Activated CD4-positive, alpha-beta T cell treated with anti-CD3 and anti-CD28 coated beads, Interleukin-2, amount 10 ng/mL, durations not matched to agents 7 days and 5 days (primary cell): ENCODE measurements around the gene CHPT1. TPM values are rescaled to one million over a fixed set of nuclear protein-coding genes. Genes with fewer than 3 reads are reported as not detected.
"Not testable (repeated sequence)": the region's sequence is repeated elsewhere in the genome, so short reads cannot be mapped to it uniquely, and the experiment has no call there.

Experiments used
- CTCF ChIA-PET: fragments of 350-600 bp; sonication (Branson Sonifier 250); formaldehyde crosslinking; loops from one replicate; lab custom pipeline; 2021; ENCODE audit warnings: antibody characterized with exemption; lab: Charles Lee
- POLR2A ChIA-PET: fragments of 350-600 bp; sonication (Branson Sonifier 250); formaldehyde crosslinking; loops from one replicate; lab custom pipeline; 2021; ENCODE audit warnings: antibody characterized with exemption; lab: Charles Lee
- DNase-seq: peaks from one replicate; pipeline ENCODE4 v3.0.0-alpha.2; 2020
- H3K27ac Mint-ChIP-seq: one replicate; pipeline ENCODE4 v1.8.0; 2021; ENCODE audit warnings: mild to moderate bottlenecking, moderate library complexity, mixed read lengths
- H3K27me3 Mint-ChIP-seq: one replicate; pipeline ENCODE4 v1.8.0; 2021; ENCODE audit warnings: mixed read lengths
- H3K36me3 Mint-ChIP-seq: one replicate; pipeline ENCODE4 v1.8.0; 2021; ENCODE audit warnings: low read depth, mixed read lengths
- H3K4me1 Mint-ChIP-seq: one replicate; pipeline ENCODE4 v1.8.0; 2021; ENCODE audit warnings: mixed read lengths
- H3K4me3 Mint-ChIP-seq: one replicate; pipeline ENCODE4 v1.8.0; 2021; ENCODE audit warnings: mild to moderate bottlenecking, moderate library complexity, mixed read lengths
- H3K9me3 Mint-ChIP-seq: one replicate; pipeline ENCODE4 v1.8.0; 2021; ENCODE audit warnings: mixed read lengths
- total RNA-seq, 2 experiments: library from RNA; stranded (reverse); gene quantifications; one replicate each; pipeline ENCODE4 v1.2.3, GENCODE V29; 2021

CHPT1 gene
- total RNA-seq, 2 experiments from 2014 or later, result 9.5 to 11.8 TPM

- CTCF ChIA-PET, result no interaction called here
- no peak for DNase-seq
- no peaks in the 10 kb centered on the region for H3K27me3 Mint-ChIP-seq
- no peaks in the 10 kb centered on the region for H3K36me3 Mint-ChIP-seq
- peaks cover 11% of the 10 kb centered on the region for H3K4me1 Mint-ChIP-seq
- no peak overlapping the region for H3K4me3 Mint-ChIP-seq
- H3K27ac Mint-ChIP-seq, result no peak overlapping the region
- POLR2A ChIA-PET, result no interaction called here
- H3K9me3 Mint-ChIP-seq, result no peaks in the 10 kb centered on the region
Measured at GRCh38 chr12:101710288-101710687, 12.8 kb downstream of the CHPT1 start.

- no peak for DNase-seq
- H3K4me3 Mint-ChIP-seq, result no peak overlapping the region
- H3K36me3 Mint-ChIP-seq, result peaks cover 2% of the 10 kb centered on the region
- H3K4me1 Mint-ChIP-seq, result peaks cover 11% of the 10 kb centered on the region
- H3K9me3 Mint-ChIP-seq, result no peaks in the 10 kb centered on the region
- no peak overlapping the region for H3K27ac Mint-ChIP-seq
- H3K27me3 Mint-ChIP-seq, result no peaks in the 10 kb centered on the region
- ChIA-PET POLR2A (no interaction called here), CTCF (no interaction called here)
Measured at GRCh38 chr12:101713059-101713682, 15.7 kb downstream of the CHPT1 start.

GRCh38 chr12:101713930-101714329 lies 16.5 kb downstream of the CHPT1 start:
- peaks cover 11% of the 10 kb centered on the region for H3K4me1 Mint-ChIP-seq
- no peak overlapping the region for H3K4me3 Mint-ChIP-seq
- DNase-seq, result no peak
- H3K27ac Mint-ChIP-seq, result no peak overlapping the region
- CTCF ChIA-PET, result no interaction called here
- no peaks in the 10 kb centered on the region for H3K27me3 Mint-ChIP-seq
- H3K9me3 Mint-ChIP-seq, result no peaks in the 10 kb centered on the region
- POLR2A ChIA-PET, result no interaction called here
- H3K36me3 Mint-ChIP-seq, result peaks cover 2% of the 10 kb centered on the region

GRCh38 chr12:101714877-101715444 lies 17.5 kb downstream of the CHPT1 start:
- ChIA-PET CTCF (interaction anchor here (0.9 kb wide), 1 partner anchor 9 kb away, joined by 4 read pairs; no protein-coding TSS in a partner anchor), POLR2A (no interaction called here)
- no peaks in the 10 kb centered on the region for H3K27me3 Mint-ChIP-seq
- no peak overlapping the region for H3K27ac Mint-ChIP-seq
- no peak for DNase-seq
- H3K36me3 Mint-ChIP-seq, result peaks cover 2% of the 10 kb centered on the region
- no peaks in the 10 kb centered on the region for H3K9me3 Mint-ChIP-seq
- no peak overlapping the region for H3K4me3 Mint-ChIP-seq
- H3K4me1 Mint-ChIP-seq, result peaks cover 4% of the 10 kb centered on the region

DNA sequence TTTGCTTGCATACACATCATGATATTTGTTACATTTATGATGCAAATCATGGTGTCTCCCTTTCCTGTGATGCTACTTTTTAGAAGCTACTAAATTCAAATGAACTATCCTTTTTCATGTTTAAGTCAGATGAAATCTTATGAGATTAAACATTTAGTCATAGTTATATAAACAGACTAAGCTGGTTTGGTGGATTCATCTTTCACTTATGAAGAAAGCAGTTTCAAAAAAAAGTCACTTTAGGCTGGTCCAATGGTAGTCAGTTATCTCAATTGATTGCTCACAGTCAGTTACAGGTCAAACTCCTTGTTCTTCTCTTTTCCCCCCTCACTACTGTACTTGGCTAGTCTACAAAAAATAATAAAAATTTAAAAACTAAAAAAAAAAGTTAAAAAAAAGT lies 22.1 kb downstream of the CHPT1 start:
- no peak overlapping the region for H3K27ac Mint-ChIP-seq
- DNase-seq, result no peak
- no peaks in the 10 kb centered on the region for H3K27me3 Mint-ChIP-seq
- ChIA-PET CTCF (interaction anchor here (0.6 kb wide), 1 partner anchor 1502 kb away, joined by 6 read pairs; no protein-coding TSS in a partner anchor), POLR2A (interaction anchor here (0.6 kb wide), 1 partner anchor 104 kb away, joined by 3 read pairs; no protein-coding TSS in a partner anchor)
- no peak overlapping the region for H3K4me3 Mint-ChIP-seq
- H3K9me3 Mint-ChIP-seq, result no peaks in the 10 kb centered on the region
- peaks cover 2% of the 10 kb centered on the region for H3K36me3 Mint-ChIP-seq
- no peaks in the 10 kb centered on the region for H3K4me1 Mint-ChIP-seq

DNA sequence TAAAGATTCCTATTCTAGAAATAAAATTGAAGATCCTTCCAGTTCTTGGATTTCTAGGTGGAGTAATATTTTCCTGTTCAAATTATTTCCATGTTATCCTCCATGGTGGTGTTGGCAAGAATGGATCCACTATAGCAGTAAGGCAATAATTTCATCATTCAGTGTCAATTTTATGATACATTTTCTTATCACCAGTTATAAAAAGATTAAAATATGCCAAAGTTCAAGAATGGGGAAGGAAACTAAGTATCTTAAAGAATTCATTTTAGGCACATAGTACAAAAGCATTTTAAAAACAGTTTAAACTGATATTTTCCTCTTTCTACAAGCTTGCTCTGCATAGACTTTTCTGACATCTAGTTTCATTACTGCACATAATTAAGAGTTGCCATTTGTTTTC lies 22.7 kb downstream of the CHPT1 start:
- ChIA-PET CTCF (no interaction called here), POLR2A (interaction anchor here (0.6 kb wide), 1 partner anchor 104 kb away, joined by 3 read pairs; no protein-coding TSS in a partner anchor)
- H3K27ac Mint-ChIP-seq, result no peak overlapping the region
- no peaks in the 10 kb centered on the region for H3K27me3 Mint-ChIP-seq
- no peaks in the 10 kb centered on the region for H3K4me1 Mint-ChIP-seq
- DNase-seq, result no peak
- H3K4me3 Mint-ChIP-seq, result no peak overlapping the region
- peaks cover 3% of the 10 kb centered on the region for H3K36me3 Mint-ChIP-seq
- no peaks in the 10 kb centered on the region for H3K9me3 Mint-ChIP-seq

DNA sequence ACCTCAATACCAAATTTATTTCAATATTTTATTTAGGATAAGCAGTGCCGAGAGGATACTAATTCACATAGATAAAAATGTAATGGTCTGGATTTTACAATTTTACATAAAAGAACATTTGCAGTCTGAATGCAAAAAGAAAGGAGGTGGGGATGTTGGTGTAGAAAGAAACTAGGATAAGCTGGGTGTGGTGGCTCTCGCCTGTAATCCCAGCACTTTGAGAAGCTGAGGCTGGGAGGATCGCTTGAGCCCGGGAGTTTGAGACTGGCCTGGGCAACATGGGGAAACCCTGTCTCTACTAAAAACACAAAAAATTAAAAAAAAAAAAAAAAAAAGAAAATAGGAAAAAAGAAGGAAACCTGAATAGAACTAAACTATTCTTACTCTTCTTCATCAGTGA lies 25.0 kb downstream of the CHPT1 start:
- ChIA-PET CTCF (no interaction called here), POLR2A (no interaction called here)
- Mint-ChIP-seq H3K27me3 (no peaks in the 10 kb centered on the region), H3K4me1 (peaks cover 5% of the 10 kb centered on the region), H3K4me3 (no peak overlapping the region), H3K27ac (no peak overlapping the region), H3K36me3 (peaks cover 8% of the 10 kb centered on the region), H3K9me3 (no peaks in the 10 kb centered on the region)
- DNase-seq, result no peak

DNA sequence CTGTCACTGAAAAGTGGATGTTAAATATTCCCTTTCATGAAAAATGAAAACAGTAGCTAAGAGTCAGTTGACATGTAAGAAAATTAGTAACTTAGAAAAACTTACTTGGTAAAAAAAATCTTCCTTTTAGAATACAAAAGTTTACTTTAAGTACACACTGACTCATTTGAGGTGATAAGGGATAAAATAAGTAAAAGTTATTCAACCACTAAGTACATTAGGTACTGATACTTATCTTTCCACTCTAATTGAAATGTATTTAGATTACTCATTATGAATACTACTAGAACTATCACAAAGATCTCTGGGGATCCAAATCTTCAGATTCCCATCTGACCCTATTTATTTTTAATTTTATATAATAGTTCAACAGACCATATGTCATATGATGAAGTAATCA lies 29.7 kb downstream of the CHPT1 start:
- peaks cover 5% of the 10 kb centered on the region for H3K4me1 Mint-ChIP-seq
- ChIA-PET CTCF (no interaction called here), POLR2A (no interaction called here)
- H3K36me3 Mint-ChIP-seq, result peaks cover 11% of the 10 kb centered on the region
- no peaks in the 10 kb centered on the region for H3K27me3 Mint-ChIP-seq
- H3K9me3 Mint-ChIP-seq, result no peaks in the 10 kb centered on the region
- no peak overlapping the region for H3K27ac Mint-ChIP-seq
- no peak overlapping the region for H3K4me3 Mint-ChIP-seq
- DNase-seq, result no peak

- POLR2A ChIA-PET, result no interaction called here
- no peak overlapping the region for H3K4me3 Mint-ChIP-seq
- H3K36me3 Mint-ChIP-seq, result peaks cover 15% of the 10 kb centered on the region
- CTCF ChIA-PET, result no interaction called here
- no peaks in the 10 kb centered on the region for H3K9me3 Mint-ChIP-seq
- no peak overlapping the region for H3K27ac Mint-ChIP-seq
- DNase-seq, result no peak
- peaks cover 5% of the 10 kb centered on the region for H3K4me1 Mint-ChIP-seq
- H3K27me3 Mint-ChIP-seq, result no peaks in the 10 kb centered on the region
Measured at GRCh38 chr12:101729842-101730241, 32.4 kb downstream of the CHPT1 start.

DNA sequence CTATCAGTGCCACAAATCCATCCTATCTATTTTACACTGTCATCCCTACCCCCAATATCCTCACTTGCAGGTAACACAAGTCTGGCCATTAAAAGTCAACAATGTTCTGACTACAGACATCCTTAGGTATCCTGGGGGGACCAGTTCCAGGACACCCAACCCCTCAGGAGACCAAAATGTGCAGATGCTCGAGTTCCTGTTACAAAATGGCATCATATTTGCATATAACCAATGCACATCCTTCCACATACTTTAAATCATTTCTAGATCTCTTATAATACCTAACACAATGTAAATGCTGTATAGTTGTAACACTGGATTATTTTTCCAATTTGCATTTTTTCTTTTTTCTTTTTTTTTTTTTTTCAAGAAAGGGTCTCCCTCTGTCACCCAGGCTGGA lies 34.9 kb downstream of the CHPT1 start:
- Mint-ChIP-seq H3K4me3 (no peak overlapping the region), H3K9me3 (no peaks in the 10 kb centered on the region), H3K4me1 (no peaks in the 10 kb centered on the region), H3K27me3 (no peaks in the 10 kb centered on the region), H3K36me3 (peaks cover 9% of the 10 kb centered on the region), H3K27ac (no peak overlapping the region)
- ChIA-PET CTCF (no interaction called here), POLR2A (no interaction called here)
- DNase-seq, result no peak

GRCh38 chr12:101733166-101733565 lies 35.7 kb downstream of the CHPT1 start:
- no peaks in the 10 kb centered on the region for H3K27me3 Mint-ChIP-seq

GRCh38 chr12:101734482-101734881 lies 37.0 kb downstream of the CHPT1 start:
- H3K36me3 Mint-ChIP-seq, H3K27ac Mint-ChIP-seq, H3K4me1 Mint-ChIP-seq, POLR2A ChIA-PET, CTCF ChIA-PET, H3K9me3 Mint-ChIP-seq, DNase-seq, H3K4me3 Mint-ChIP-seq, H3K27me3 Mint-ChIP-seq: not testable (repeated sequence)

More at GRCh38 chr12:101733166-101733565, 35.7 kb downstream of the CHPT1 start:
- H3K36me3 Mint-ChIP-seq, result peaks cover 9% of the 10 kb centered on the region
- ChIA-PET CTCF (interaction anchor here (0.6 to 1.1 kb wide), 2 partner anchors 27 to 150 kb away, joined by 3 read pairs; no protein-coding TSS in a partner anchor), POLR2A (no interaction called here)
- no peak overlapping the region for H3K4me3 Mint-ChIP-seq
- DNase-seq, result no peak
- no peaks in the 10 kb centered on the region for H3K9me3 Mint-ChIP-seq
- no peaks in the 10 kb centered on the region for H3K4me1 Mint-ChIP-seq
- no peak overlapping the region for H3K27ac Mint-ChIP-seq

DNA sequence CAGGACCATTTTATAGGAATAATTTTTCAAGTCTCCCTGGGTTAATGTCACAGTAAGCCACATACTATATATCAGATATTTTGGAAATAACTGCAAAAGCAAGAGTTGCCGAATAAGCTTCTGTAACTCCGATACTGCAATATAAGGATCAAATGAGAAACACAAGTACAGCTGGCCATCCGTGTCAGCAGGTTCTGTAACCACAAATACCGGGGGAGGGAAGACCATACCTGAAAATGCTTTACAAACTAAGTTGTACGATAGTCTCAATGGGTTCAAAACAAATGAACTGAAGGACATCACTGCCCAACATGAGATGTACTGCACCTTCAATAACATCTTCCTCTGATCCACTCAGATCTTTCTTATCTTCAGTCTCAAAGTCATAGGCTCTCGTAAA lies 40.0 kb downstream of the CHPT1 start:
- Mint-ChIP-seq H3K27me3 (no peaks in the 10 kb centered on the region), H3K4me3 (no peak overlapping the region), H3K4me1 (no peaks in the 10 kb centered on the region), H3K36me3 (peaks cover 5% of the 10 kb centered on the region), H3K27ac (no peak overlapping the region), H3K9me3 (no peaks in the 10 kb centered on the region)
- CTCF ChIA-PET, result interaction anchor here (0.6 kb wide), 1 partner anchor 35 kb away, joined by 3 read pairs; no protein-coding TSS in a partner anchor
- no peak for DNase-seq
- POLR2A ChIA-PET, result no interaction called here
